GM12891 (cell line): Measurements from ENCODE around the gene STK17A.
"Not testable (repeated sequence)": the region's sequence is repeated elsewhere in the genome, so short reads cannot be mapped to it uniquely, and the experiment has no call there.

ENCODE experiments used
- DNase-seq: peaks from one replicate; pipeline ENCODE4 v3.0.0; 2011; ENCODE audit warnings: low spot score; ENCODE audit not compliant: insufficient read length
- FAIRE-seq: peaks from 2 replicates; lab custom pipeline; 2011; peaks lifted over from hg19 to GRCh38; lab: Jason Lieb, UNC
- PAX5 ChIP-seq: IDR thresholded peaks from 2 replicates; pipeline ENCODE4 v1.6.1; 2011; ENCODE audit warnings: low read length, moderate library complexity, mild to moderate bottlenecking; ENCODE audit not compliant: insufficient read depth, severe bottlenecking
- POLR2A ChIP-seq: IDR thresholded peaks from 2 replicates; pipeline ENCODE4 v1.6.1; 2011; ENCODE audit warnings: low read depth, low read length, control low read depth
- POLR2AphosphoS5 ChIP-seq: IDR thresholded peaks from 2 replicates; pipeline ENCODE4 v1.6.1; 2011; ENCODE audit warnings: low read depth, low read length, control low read depth
- POU2F2 ChIP-seq: IDR thresholded peaks from 2 replicates; pipeline ENCODE4 v1.6.1; 2011; ENCODE audit warnings: low read depth, mild to moderate bottlenecking, control low read depth, low read length, moderate library complexity
- SPI1 ChIP-seq: IDR thresholded peaks from 2 replicates; pipeline ENCODE4 v1.6.1; 2011; ENCODE audit warnings: low read depth, low read length, control low read depth
- TAF1 ChIP-seq: IDR thresholded peaks from 2 replicates; pipeline ENCODE4 v1.6.1; 2011; ENCODE audit warnings: low read depth, low read length, control low read depth

Gene STK17A

GRCh38 chr7:43585562-43585961, 2.7 kb downstream of the STK17A start:
- TF ChIP-seq TAF1 (no peak), POLR2A (0 out of 2 replicates have a peak, but pooled peaks have one; percentile 31), POU2F2 (no peak), PAX5 (no peak)
- FAIRE-seq = no peak
- DNase-seq = no peak

- DNase-seq (no peak), FAIRE-seq (peak; percentile 13)
- TF ChIP-seq SPI1 = no peak
- no peak for TF ChIP-seq POLR2AphosphoS5
- no peak for TF ChIP-seq POU2F2
- TF ChIP-seq TAF1 = no peak
- TF ChIP-seq POLR2A = no peak
- no peak for TF ChIP-seq PAX5
Measured at GRCh38 chr7:43586251-43586900, 3.5 kb downstream of the STK17A start.

DNA sequence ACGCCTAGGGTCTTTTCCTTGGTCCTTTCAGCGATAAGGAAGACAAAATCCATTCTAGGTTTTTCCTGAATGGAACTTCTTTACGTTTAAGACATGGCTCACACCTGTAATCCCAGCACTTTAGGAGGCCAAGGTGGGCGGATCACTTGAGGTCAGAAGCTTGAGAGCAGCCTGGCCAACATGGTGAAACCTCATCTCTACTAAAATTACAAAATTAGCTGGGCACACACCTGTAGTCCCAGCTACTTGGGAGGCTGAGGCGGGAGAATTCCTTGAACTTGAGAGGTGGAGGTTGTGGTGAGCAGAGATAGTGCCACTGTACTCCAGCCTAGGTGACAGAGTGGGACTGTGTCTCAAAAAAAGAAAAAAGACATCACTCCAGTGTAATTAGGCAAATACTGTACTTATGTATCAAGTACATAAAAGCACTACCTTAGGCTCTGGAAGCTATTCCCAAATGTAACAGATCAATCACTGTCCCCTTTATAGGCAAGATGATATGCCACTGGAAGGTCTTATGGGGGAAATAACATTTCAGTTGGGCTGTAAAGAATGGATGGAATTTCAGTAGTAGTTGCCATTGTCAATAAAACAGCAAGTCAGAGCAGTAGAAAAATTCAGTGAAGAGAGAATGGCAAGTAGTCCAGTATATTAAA, 5.7 kb downstream of the STK17A start:
- TF ChIP-seq SPI1 = no peak
- TF ChIP-seq POLR2AphosphoS5 = no peak
- TF ChIP-seq TAF1 = no peak
- DNase-seq (no peak), FAIRE-seq (no peak)

- FAIRE-seq (no peak), DNase-seq (no peak)
- TF ChIP-seq POLR2AphosphoS5 (no peak), SPI1 (no peak), POU2F2 (no peak), TAF1 (no peak), POLR2A (no peak), PAX5 (no peak)
Measured at GRCh38 chr7:43589133-43589478, 6.2 kb downstream of the STK17A start.

DNA sequence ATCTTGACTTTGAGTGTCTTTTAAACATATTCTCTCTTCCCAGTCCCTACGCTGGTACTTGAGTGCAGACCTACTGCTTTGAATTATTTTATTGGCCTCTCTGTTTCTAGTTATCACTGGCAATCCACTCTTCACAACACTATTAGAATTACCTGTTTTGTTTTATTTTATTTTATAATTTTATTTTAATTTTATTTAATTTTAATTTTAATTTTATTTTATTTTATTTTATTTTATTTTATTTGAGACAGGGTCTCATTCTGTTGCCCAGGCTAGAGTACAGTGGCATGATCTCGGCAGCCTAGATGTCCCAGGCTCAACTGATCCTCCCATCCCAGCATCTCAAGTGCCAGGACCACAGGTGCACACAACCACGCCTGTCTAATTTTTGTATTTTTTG, 6.8 kb downstream of the STK17A start:
- DNase-seq (no peak), FAIRE-seq (no peak)
- TF ChIP-seq POLR2A (no peak), TAF1 (no peak), POU2F2 (no peak)

- peak; percentile 91 for FAIRE-seq
- DNase-seq = no peak
- no peak; the same call in 1 of the 2 replicates for TF ChIP-seq TAF1
- TF ChIP-seq POLR2A = peak; percentile 68; the same call in 1 of the 2 replicates
- peak; percentile 80 for TF ChIP-seq SPI1
- peak; percentile 89 for TF ChIP-seq POU2F2
- no peak; the same call in 1 of the 2 replicates for TF ChIP-seq POLR2AphosphoS5
- TF ChIP-seq PAX5 = peak; percentile 26
Measured at GRCh38 chr7:43590862-43591557, 8.1 kb downstream of the STK17A start.

- TF ChIP-seq POLR2AphosphoS5 (peak; percentile 52), POLR2A (no peak), SPI1 (peak; percentile 25; the same call in 1 of the 2 replicates), PAX5 (no peak), POU2F2 (0 out of 2 replicates have a peak, but pooled peaks have one; percentile 16), TAF1 (no peak)
- no peak for DNase-seq
- FAIRE-seq = no peak
Measured at GRCh38 chr7:43591558-43592180, 8.8 kb downstream of the STK17A start.

GRCh38 chr7:43592326-43592725, 9.4 kb downstream of the STK17A start:
- TF ChIP-seq TAF1 = no peak
- no peak for TF ChIP-seq POU2F2
- TF ChIP-seq POLR2A = no peak
- no peak for TF ChIP-seq PAX5
- no peak for TF ChIP-seq POLR2AphosphoS5
- no peak for TF ChIP-seq SPI1
- no peak for FAIRE-seq
- DNase-seq = no peak

- FAIRE-seq = peak; percentile 13
- TF ChIP-seq SPI1 = no peak
- no peak for TF ChIP-seq TAF1
- no peak for TF ChIP-seq POU2F2
- TF ChIP-seq POLR2A = no peak
- no peak for TF ChIP-seq POLR2AphosphoS5
- no peak for TF ChIP-seq PAX5
- DNase-seq = no peak
Measured at GRCh38 chr7:43593010-43593409, 10.1 kb downstream of the STK17A start.

DNA sequence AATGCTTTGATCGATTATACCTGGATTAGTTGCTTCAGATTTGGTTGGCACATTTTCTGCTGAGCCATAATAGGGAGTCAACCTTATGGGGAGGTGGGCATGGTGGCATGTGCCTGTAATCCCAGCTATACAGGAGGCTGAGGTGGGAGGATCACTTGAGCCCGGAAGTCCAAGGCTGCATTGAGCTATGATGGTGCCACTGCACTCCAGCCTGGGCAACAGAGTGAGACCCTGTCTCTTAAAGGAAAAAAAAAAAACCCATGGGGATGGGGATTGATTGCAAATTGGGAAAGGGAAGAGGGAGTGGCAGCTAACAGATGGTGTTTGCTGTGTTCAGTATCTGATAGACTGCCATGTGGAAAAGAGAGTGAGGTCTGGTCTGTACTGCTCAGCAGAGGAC, 11.1 kb downstream of the STK17A start:
- TF ChIP-seq POLR2A (no peak), POLR2AphosphoS5 (no peak), SPI1 (no peak), PAX5 (no peak), POU2F2 (no peak), TAF1 (no peak)
- no peak for DNase-seq
- no peak for FAIRE-seq

- FAIRE-seq, DNase-seq: not testable (repeated sequence)
Measured at GRCh38 chr7:43596426-43596825, 13.5 kb downstream of the STK17A start.
